Measurements from ENCODE around the gene TMEM170B.

Gene TMEM170B

GRCh38 chr6:11605507-11605905 lies 68.0 kb downstream of the TMEM170B start:
- no peaks in the 10 kb centered on the region for H3K9me3 ChIP-seq (replicated peaks; ENCODE audit: insufficient read depth, low read length)
- DNase-seq = no peak
- no peaks in the 10 kb centered on the region for H4K20me1 ChIP-seq (ENCODE audit: insufficient read depth, low read length)
- no peak overlapping the region for H2AFZ ChIP-seq (ENCODE audit: low read length)
- no peaks in the 10 kb centered on the region for H3K9me2 ChIP-seq (replicated peaks; ENCODE audit: insufficient read depth, low read length)
- H3K36me3 ChIP-seq (replicated peaks; ENCODE audit: insufficient read depth, low read length) = no peaks in the 10 kb centered on the region
- no peaks in the 10 kb centered on the region for H3K27me3 ChIP-seq (replicated peaks; ENCODE audit: insufficient read depth, low read length)
- TF ChIP-seq EZH2phosphoT487 (IDR thresholded peaks at IDR 0.05; ENCODE audit: low read length) = no peak
- no peak for TF ChIP-seq CTCF (IDR thresholded peaks at IDR 0.05; ENCODE audit: low read length)
- TF ChIP-seq EZH2 (optimal IDR thresholded peaks at IDR 0.05; ENCODE audit: low read depth, low read length) = no peak
- H3K9ac ChIP-seq (ENCODE audit: low read length) = no peak overlapping the region
- no peak overlapping the region for H3K4me3 ChIP-seq (ENCODE audit: low read length)
- no peaks in the 10 kb centered on the region for H3K79me2 ChIP-seq (ENCODE audit: low read length)
- no peaks in the 10 kb centered on the region for H3F3A ChIP-seq (ENCODE audit: insufficient read depth, low read length)
- H3K4me2 ChIP-seq (ENCODE audit: low read depth, low read length) = no peak overlapping the region
- no peaks in the 10 kb centered on the region for H3K4me1 ChIP-seq (ENCODE audit: low read length)
- H3K27ac ChIP-seq (ENCODE audit: low read length) = no peak overlapping the region

GRCh38 chr6:11606332-11606731 lies 68.8 kb downstream of the TMEM170B start:
- Histone ChIP-seq H3K9ac (ENCODE audit: low read length) (no peak overlapping the region), H3K9me2 (replicated peaks; ENCODE audit: insufficient read depth, low read length) (no peaks in the 10 kb centered on the region), H3K4me1 (ENCODE audit: low read length) (no peaks in the 10 kb centered on the region), H2AFZ (ENCODE audit: low read length) (no peak overlapping the region), H3K4me2 (ENCODE audit: low read depth, low read length) (no peak overlapping the region), H3F3A (ENCODE audit: insufficient read depth, low read length) (no peaks in the 10 kb centered on the region), H3K36me3 (replicated peaks; ENCODE audit: insufficient read depth, low read length) (no peaks in the 10 kb centered on the region), H3K27me3 (replicated peaks; ENCODE audit: insufficient read depth, low read length) (no peaks in the 10 kb centered on the region), H3K27ac (ENCODE audit: low read length) (no peak overlapping the region), H3K79me2 (ENCODE audit: low read length) (no peaks in the 10 kb centered on the region), H3K4me3 (ENCODE audit: low read length) (no peak overlapping the region), H4K20me1 (ENCODE audit: insufficient read depth, low read length) (no peaks in the 10 kb centered on the region), H3K9me3 (replicated peaks; ENCODE audit: insufficient read depth, low read length) (no peaks in the 10 kb centered on the region)
- DNase-seq = no peak
- TF ChIP-seq EZH2phosphoT487 (IDR thresholded peaks at IDR 0.05; ENCODE audit: low read length) = no peak
- TF ChIP-seq EZH2 (optimal IDR thresholded peaks at IDR 0.05; ENCODE audit: low read depth, low read length) = no peak
- TF ChIP-seq CTCF (IDR thresholded peaks at IDR 0.05; ENCODE audit: low read length) = no peak

- H3K36me3 ChIP-seq (replicated peaks; ENCODE audit: insufficient read depth, low read length) = no peaks in the 10 kb centered on the region
- no peak overlapping the region for H3K4me2 ChIP-seq (ENCODE audit: low read depth, low read length)
- no peaks in the 10 kb centered on the region for H4K20me1 ChIP-seq (ENCODE audit: insufficient read depth, low read length)
- no peak overlapping the region for H3K27ac ChIP-seq (ENCODE audit: low read length)
- no peak overlapping the region for H3K4me3 ChIP-seq (ENCODE audit: low read length)
- no peak overlapping the region for H2AFZ ChIP-seq (ENCODE audit: low read length)
- H3K9me3 ChIP-seq (replicated peaks; ENCODE audit: insufficient read depth, low read length) = no peaks in the 10 kb centered on the region
- no peaks in the 10 kb centered on the region for H3K4me1 ChIP-seq (ENCODE audit: low read length)
- H3K9me2 ChIP-seq (replicated peaks; ENCODE audit: insufficient read depth, low read length) = no peaks in the 10 kb centered on the region
- no peak for DNase-seq
- no peak overlapping the region for H3K9ac ChIP-seq (ENCODE audit: low read length)
- no peaks in the 10 kb centered on the region for H3K27me3 ChIP-seq (replicated peaks; ENCODE audit: insufficient read depth, low read length)
- no peak for TF ChIP-seq CTCF (IDR thresholded peaks at IDR 0.05; ENCODE audit: low read length)
- TF ChIP-seq EZH2 (optimal IDR thresholded peaks at IDR 0.05; ENCODE audit: low read depth, low read length) = no peak
- no peak for TF ChIP-seq EZH2phosphoT487 (IDR thresholded peaks at IDR 0.05; ENCODE audit: low read length)
- no peaks in the 10 kb centered on the region for H3K79me2 ChIP-seq (ENCODE audit: low read length)
- no peaks in the 10 kb centered on the region for H3F3A ChIP-seq (ENCODE audit: insufficient read depth, low read length)
These were observed 69.8 kb downstream of the TMEM170B start for GRCh38 chr6:11607383-11607782.
